SK-N-SH (cell line): ENCODE results near the gene TSEN2. TPM values are rescaled to one million over a fixed set of nuclear protein-coding genes. Genes with fewer than 3 reads are reported as not detected.
A peak's percentile ranks its signal among the peaks of the same experiment; 100 is the strongest.

Source experiments
- CTCF ChIA-PET: fragments of 300-600, 350-600 bp; formaldehyde crosslinking; extraction: SDS; loops from one replicate; lab custom pipeline; 2021; lab: Yijun Ruan, JAX
- POLR2A ChIA-PET: fragments of 350-600 bp; sonication (Branson Sonifier 250); formaldehyde crosslinking; extraction: SDS; loops from one replicate; lab custom pipeline; 2020; ENCODE audit warnings: antibody characterized with exemption, inconsistent platforms; lab: Yijun Ruan, JAX
- DNase-seq: peaks from one replicate; pipeline ENCODE4 v3.0.0; 2012
- H2AFZ ChIP-seq: fragments of 200-600 bp; sonication (generic); 2 replicates; pipeline ENCODE4 v1.8.1; 2016; ENCODE audit warnings: antibody characterized with exemption, mild to moderate bottlenecking, low read depth
- H3F3A ChIP-seq: fragments of 200-600 bp; sonication (generic); replicated peaks from 2 replicates; pipeline ENCODE3; 2016; ENCODE audit warnings: antibody characterized with exemption, mild to moderate bottlenecking; ENCODE audit not compliant: insufficient read depth
- H3K27ac ChIP-seq, 2 experiments: fragments of 200-500 bp in 1 of 2; fragments of 200-600 bp in 1 of 2; sonication (Bioruptor generic) in 1 of 2; sonication (generic), shearing (Covaris generic) in 1 of 2; 2 replicates each; pipeline versions ENCODE4 v1.5.1 to v1.6.1; 2014 to 2016; ENCODE audit warnings: low read depth in 2 of 2, inconsistent platforms in 1 of 2, low read length in 1 of 2, mild to moderate bottlenecking in 1 of 2, mixed read lengths in 1 of 2
- H3K27me3 ChIP-seq: fragments of 200-600 bp; sonication (generic), shearing (Covaris generic); 2 replicates; pipeline ENCODE4 v1.6.1; 2016; ENCODE audit warnings: mixed run types; ENCODE audit not compliant: insufficient read depth
- H3K36me3 ChIP-seq, 2 experiments: fragments of 200-500 bp in 1 of 2; fragments of 200-600 bp in 1 of 2; sonication (Bioruptor generic) in 1 of 2; sonication (generic) in 1 of 2; replicated peaks in 1 of 2; 2 replicates each; pipeline versions ENCODE3 to v1.5.1; 2014 to 2016; ENCODE audit warnings: low read length in 1 of 2, mild to moderate bottlenecking in 1 of 2; ENCODE audit not compliant: insufficient read depth in 2 of 2, control insufficient read depth in 1 of 2
- H3K4me1 ChIP-seq, 2 experiments: fragments of 200-500 bp in 1 of 2; fragments of 200-600 bp in 1 of 2; sonication (Bioruptor generic) in 1 of 2; sonication (generic), shearing (Covaris generic) in 1 of 2; 2 replicates each; pipeline versions ENCODE4 v1.5.1 to v1.6.1; 2014 to 2016; ENCODE audit warnings: low read depth in 1 of 2, low read length in 1 of 2, mixed run types in 1 of 2; ENCODE audit not compliant: insufficient read depth in 2 of 2, control insufficient read depth in 1 of 2
- H3K4me2 ChIP-seq: fragments of 200-600 bp; sonication (generic), shearing (Covaris generic); 2 replicates; pipeline ENCODE4 v1.6.1; 2017; ENCODE audit warnings: mixed run types
- H3K4me3 ChIP-seq, 2 experiments: fragments of 200-500 bp in 1 of 2; fragments of 200-600 bp in 1 of 2; sonication (Bioruptor generic) in 1 of 2; sonication (generic), shearing (Covaris generic) in 1 of 2; 2 replicates each; pipeline versions ENCODE4 v1.5.1 to v1.8.1; 2014 to 2016; ENCODE audit warnings: low read depth in 2 of 2, inconsistent platforms in 1 of 2, low read length in 1 of 2, mild to moderate bottlenecking in 1 of 2, mixed read lengths in 1 of 2, moderate library complexity in 1 of 2
- H3K79me2 ChIP-seq: fragments of 200-600 bp; sonication (generic); 2 replicates; pipeline ENCODE4 v1.8.1; 2017; ENCODE audit warnings: mild to moderate bottlenecking; ENCODE audit not compliant: insufficient read depth
- H3K9ac ChIP-seq: fragments of 200-600 bp; sonication (generic); 2 replicates; pipeline ENCODE4 v1.6.1; 2017; ENCODE audit warnings: mixed run types
- H3K9me2 ChIP-seq: fragments of 200-600 bp; sonication (generic); 2 replicates; pipeline ENCODE4 v1.6.1; 2017; ENCODE audit warnings: mixed run types
- H3K9me3 ChIP-seq: fragments of 200-600 bp; sonication (generic); 2 replicates; pipeline ENCODE4 v1.6.1; 2017; ENCODE audit warnings: mixed run types, mild to moderate bottlenecking, moderate library complexity
- H4K20me1 ChIP-seq: fragments of 200-600 bp; sonication (generic); 2 replicates; pipeline ENCODE4 v1.6.1; 2017; ENCODE audit warnings: mild to moderate bottlenecking, mixed run types; ENCODE audit not compliant: insufficient read depth
- FOXJ3 ChIP-seq: sonication (generic); formaldehyde crosslinking; IDR thresholded peaks from 2 replicates; pipeline ENCODE4 v1.5.1; 2020; ENCODE audit warnings: mild to moderate bottlenecking, missing genetic modification reagents
- GABPA ChIP-seq: IDR thresholded peaks from 2 replicates; pipeline ENCODE4 v1.4.0; 2012; ENCODE audit warnings: low read depth, mild to moderate bottlenecking
- GATA2 ChIP-seq: sonication (generic); formaldehyde crosslinking; IDR thresholded peaks from 2 replicates; pipeline ENCODE4 v1.5.0; 2020; ENCODE audit warnings: mild to moderate bottlenecking, missing genetic modification reagents
- JUND ChIP-seq: IDR thresholded peaks from 2 replicates; pipeline ENCODE4 v1.4.0; 2012
- MAX ChIP-seq: IDR thresholded peaks from 2 replicates; pipeline ENCODE4 v1.4.0; 2012; ENCODE audit warnings: low read depth
- NRF1 ChIP-seq: IDR thresholded peaks from 2 replicates; pipeline ENCODE4 v1.6.1; 2012; ENCODE audit warnings: low read depth, mild to moderate bottlenecking, low read length
- RAD21 ChIP-seq: IDR thresholded peaks from 2 replicates; pipeline ENCODE4 v1.6.1; 2012; ENCODE audit warnings: mild to moderate bottlenecking, low read length
- SIN3A ChIP-seq: IDR thresholded peaks from 2 replicates; pipeline ENCODE4 v1.6.1; 2012; ENCODE audit warnings: low read depth, mild to moderate bottlenecking, low read length, moderate library complexity, borderline replicate concordance
- SMC3 ChIP-seq: IDR thresholded peaks from 2 replicates; pipeline ENCODE4 v1.6.1; 2012; ENCODE audit warnings: low read depth, low read length, improper control_type of control experiment
- TCF12 ChIP-seq: IDR thresholded peaks from 2 replicates; pipeline ENCODE4 v1.4.0; 2012
- YY1 ChIP-seq: IDR thresholded peaks from 2 replicates; pipeline ENCODE4 v1.4.0; 2012; ENCODE audit warnings: low read depth, mild to moderate bottlenecking
- WGBS: methylation state at CpG from one replicate; pipeline ENCODE4 v1.1.6; 2017; ENCODE audit warnings: low lambda C conversion rate; 5-methylcytosine and 5-hydroxymethylcytosine counted together
- polyA plus RNA-seq, 3 experiments: library from polyadenylated mRNA; depleted of rRNA; stranded (reverse); fragments of >200 nt; gene quantifications; 2 replicates each; pipeline ENCODE4 v1.2.3, GENCODE V29; 2012
- TF ChIP-seq, protein P1 (sequence below): IDR thresholded peaks from 2 replicates; pipeline ENCODE4 v1.6.1; 2012; ENCODE audit warnings: mild to moderate bottlenecking, low read depth, low read length, moderate library complexity

Gene TSEN2
- polyA plus RNA-seq, 1 of the 3 experiments (the other 2 are of a cell fraction): 13.0 TPM

DNA sequence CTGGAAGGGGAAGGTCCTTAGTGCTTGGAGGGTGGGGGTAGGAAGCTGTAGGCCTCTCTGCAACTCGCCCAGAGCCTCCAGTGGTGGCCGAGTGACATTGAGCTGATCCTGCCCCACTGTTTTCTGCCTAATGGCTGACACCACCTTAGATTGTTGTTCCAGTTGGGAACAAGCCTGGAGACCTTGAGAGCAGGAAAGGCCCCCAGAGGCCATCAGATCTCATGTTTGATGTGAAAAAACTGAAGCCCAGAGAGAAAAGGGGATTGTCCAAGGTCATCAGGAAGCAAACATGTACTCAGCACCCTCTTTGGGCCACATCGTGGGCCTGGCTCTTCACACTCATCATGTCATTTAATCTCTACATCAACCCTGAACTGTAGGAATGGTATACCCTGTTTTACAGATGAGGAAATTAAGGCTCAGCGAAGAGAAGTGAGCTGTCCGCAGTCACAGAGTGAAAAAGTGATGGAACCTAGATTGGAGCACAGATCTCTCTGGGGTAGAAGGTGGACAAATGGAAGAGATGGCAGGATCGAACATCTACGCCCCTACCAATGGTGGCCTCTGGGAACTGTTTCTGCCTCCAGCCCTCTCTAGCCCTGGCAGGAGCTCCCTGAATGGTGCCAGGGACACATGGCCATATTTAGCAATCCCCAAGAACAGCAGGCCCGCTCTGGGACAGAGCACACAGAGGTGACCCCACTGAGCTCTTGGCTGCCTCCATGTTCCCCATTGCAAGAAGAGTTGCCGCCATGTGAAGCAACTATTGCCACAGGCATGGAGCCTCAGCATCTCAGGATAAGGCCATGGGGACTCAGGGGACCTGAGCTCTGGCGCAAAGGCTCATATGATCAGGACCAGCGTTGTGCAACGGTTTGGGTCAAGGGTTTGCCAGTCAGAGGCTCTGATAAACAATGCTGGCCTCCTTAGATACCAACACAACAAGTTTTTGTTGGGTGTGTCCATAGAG lies 31.6 kb upstream of the TSEN2 start:
- H3K9me3 ChIP-seq: no peaks in the 10 kb centered on the region
- 72% methylated on average over 7 of the region's 12 CpGs for WGBS
- H3K9me2 ChIP-seq: no peaks in the 10 kb centered on the region
- no peak for DNase-seq
- no peaks in the 10 kb centered on the region for H3K27me3 ChIP-seq
- TF ChIP-seq JUND (no peak), SIN3A (no peak), FOXJ3 (no peak)
- H2AFZ ChIP-seq: no peak overlapping the region
- H3K4me1 ChIP-seq: 0 out of 4 replicates have a peak, but pooled peaks cover 0 to 8% of the 10 kb centered on the region in 2 experiments
- no peak overlapping the region for H3K27ac ChIP-seq
- no peaks in the 10 kb centered on the region for H4K20me1 ChIP-seq
- H3K36me3 ChIP-seq: no peaks in the 10 kb centered on the region
- POLR2A ChIA-PET: no interaction called here
- no peaks in the 10 kb centered on the region for H3K79me2 ChIP-seq
- H3K9ac ChIP-seq: no peak overlapping the region
- no peak overlapping the region for H3K4me3 ChIP-seq
- H3K4me2 ChIP-seq: no peak overlapping the region
- CTCF ChIA-PET: interaction anchor here (0.8 kb wide), 1 partner anchor 12 kb away, joined by 3 read pairs; no protein-coding TSS in a partner anchor
- no peaks in the 10 kb centered on the region for H3F3A ChIP-seq

GRCh38 chr3:12454076-12454815 lies 30.0 kb upstream of the TSEN2 start:
- Histone ChIP-seq H2AFZ (no peak overlapping the region), H4K20me1 (no peaks in the 10 kb centered on the region), H3K9me2 (no peaks in the 10 kb centered on the region), H3F3A (no peaks in the 10 kb centered on the region), H3K4me2 (0 out of 2 replicates have a peak overlapping the region, but pooled peaks have one; percentile 1), H3K27me3 (no peaks in the 10 kb centered on the region), H3K4me1 (0 out of 4 replicates have a peak, but pooled peaks cover 0 to 8% of the 10 kb centered on the region in 2 experiments), H3K36me3 (no peaks in the 10 kb centered on the region), H3K79me2 (no peaks in the 10 kb centered on the region), H3K4me3 (no peak overlapping the region), H3K27ac (no peak overlapping the region; a peak in 1 of 4 replicates), H3K9me3 (no peaks in the 10 kb centered on the region), H3K9ac (no peak overlapping the region)
- ChIA-PET POLR2A (no interaction called here), CTCF (interaction anchor here (1.2 to 2.2 kb wide), 2 partner anchors 16 to 266 kb away, joined by 3 to 5 read pairs; no protein-coding TSS in a partner anchor)
- DNase-seq: no peak
- WGBS: 68% methylated on average over 6 of the region's 6 CpGs
- TF ChIP-seq SMC3 (no peak), MAX (no peak), GABPA (no peak), NRF1 (no peak), GATA2 (CRISPR knock-in tag) (no peak), YY1 (no peak), RAD21 (no peak), TCF12 (peak; percentile 18; the same call in 1 of the 2 replicates)
- TF ChIP-seq, protein P1, sequence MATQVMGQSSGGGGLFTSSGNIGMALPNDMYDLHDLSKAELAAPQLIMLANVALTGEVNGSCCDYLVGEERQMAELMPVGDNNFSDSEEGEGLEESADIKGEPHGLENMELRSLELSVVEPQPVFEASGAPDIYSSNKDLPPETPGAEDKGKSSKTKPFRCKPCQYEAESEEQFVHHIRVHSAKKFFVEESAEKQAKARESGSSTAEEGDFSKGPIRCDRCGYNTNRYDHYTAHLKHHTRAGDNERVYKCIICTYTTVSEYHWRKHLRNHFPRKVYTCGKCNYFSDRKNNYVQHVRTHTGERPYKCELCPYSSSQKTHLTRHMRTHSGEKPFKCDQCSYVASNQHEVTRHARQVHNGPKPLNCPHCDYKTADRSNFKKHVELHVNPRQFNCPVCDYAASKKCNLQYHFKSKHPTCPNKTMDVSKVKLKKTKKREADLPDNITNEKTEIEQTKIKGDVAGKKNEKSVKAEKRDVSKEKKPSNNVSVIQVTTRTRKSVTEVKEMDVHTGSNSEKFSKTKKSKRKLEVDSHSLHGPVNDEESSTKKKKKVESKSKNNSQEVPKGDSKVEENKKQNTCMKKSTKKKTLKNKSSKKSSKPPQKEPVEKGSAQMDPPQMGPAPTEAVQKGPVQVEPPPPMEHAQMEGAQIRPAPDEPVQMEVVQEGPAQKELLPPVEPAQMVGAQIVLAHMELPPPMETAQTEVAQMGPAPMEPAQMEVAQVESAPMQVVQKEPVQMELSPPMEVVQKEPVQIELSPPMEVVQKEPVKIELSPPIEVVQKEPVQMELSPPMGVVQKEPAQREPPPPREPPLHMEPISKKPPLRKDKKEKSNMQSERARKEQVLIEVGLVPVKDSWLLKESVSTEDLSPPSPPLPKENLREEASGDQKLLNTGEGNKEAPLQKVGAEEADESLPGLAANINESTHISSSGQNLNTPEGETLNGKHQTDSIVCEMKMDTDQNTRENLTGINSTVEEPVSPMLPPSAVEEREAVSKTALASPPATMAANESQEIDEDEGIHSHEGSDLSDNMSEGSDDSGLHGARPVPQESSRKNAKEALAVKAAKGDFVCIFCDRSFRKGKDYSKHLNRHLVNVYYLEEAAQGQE: peak; percentile 86
